Skin epidermis (tissue), 12 donors: ENCODE data around the gene CELSR1.
"Not testable (repeated sequence)": the region's sequence is repeated elsewhere in the genome, so short reads cannot be mapped to it uniquely, and the experiment has no call there.

Experiments used
- H3K27ac ChIP-seq, 21 experiments: fragments of 200-600 bp; sonication (generic) in 11 of 21; one replicate each; pipeline ENCODE4 v1.5.0; 2020; ENCODE audit warnings: mild to moderate bottlenecking in 3 of 21, inconsistent platforms in 2 of 21, moderate library complexity in 2 of 21
- H3K4me3 ChIP-seq, 7 experiments: fragments of 200-600 bp; sonication (generic) in 2 of 7; one replicate each; pipeline ENCODE4 v1.5.0; 2020; ENCODE audit warnings: inconsistent platforms in 2 of 7, mild to moderate bottlenecking in 2 of 7, moderate library complexity in 1 of 7

The CELSR1 gene

DNA sequence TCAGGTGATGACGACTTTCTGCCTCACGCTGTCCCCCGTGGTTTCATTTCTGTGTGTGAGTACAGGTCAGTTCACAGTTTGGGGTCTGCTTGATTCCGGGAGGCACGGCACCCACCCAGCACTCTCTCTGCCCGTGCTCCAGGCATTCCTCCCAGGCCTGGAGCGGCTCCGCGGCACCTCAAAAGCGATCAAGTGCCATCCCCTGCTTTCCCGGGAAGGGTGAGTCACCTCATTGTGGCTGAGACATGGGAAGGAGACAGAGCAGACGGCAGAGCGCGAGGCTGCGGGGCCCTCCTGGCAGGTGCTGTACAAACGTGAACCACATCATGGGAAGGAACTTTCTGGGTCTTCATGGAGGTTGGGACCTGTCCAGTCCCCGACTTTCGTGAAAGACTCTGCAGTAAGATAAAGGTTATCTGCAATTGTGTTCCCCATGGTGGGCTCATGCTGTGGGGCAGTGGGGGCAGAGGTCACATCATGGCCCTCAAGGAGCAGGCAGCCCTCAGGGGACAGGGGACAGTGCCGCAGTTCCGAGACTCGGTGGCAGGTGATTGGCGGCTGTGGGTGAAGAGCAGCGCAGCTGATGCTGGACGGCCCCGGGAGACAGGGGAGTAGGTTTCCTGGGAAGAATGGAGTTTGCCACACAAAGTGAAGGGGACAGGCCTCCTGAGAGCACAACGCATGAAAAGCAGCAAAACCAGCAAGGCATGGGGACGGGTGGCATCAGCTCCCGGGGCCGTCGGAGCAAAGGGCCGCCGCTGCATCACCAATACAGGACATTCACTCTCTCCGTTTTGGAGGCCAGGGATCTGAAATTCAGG, 65.3 kb downstream of the CELSR1 start:
- Histone ChIP-seq H3K4me3 (no peak overlapping the region), H3K27ac (no peak overlapping the region)

DNA sequence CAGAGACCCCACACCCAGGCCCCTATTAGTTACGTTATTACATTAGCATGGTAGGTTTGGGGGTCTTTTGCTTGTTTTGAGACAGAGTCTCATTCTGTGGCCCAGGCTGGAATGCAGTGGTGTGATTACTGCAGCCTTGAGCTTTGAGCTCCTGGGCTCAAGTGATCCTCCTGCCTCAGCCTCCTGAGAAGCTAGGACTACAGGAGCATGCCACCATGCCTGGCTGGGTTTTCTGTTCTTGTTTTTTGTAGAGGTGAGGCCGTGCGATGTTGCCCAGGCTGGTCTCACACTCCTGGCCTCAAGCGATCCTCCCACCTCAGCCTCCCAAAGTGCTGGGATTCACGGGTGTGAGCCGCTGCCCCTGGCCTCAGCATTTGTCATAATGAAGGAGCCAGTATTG, 66.1 kb downstream of the CELSR1 start:
- not testable (repeated sequence) for H3K27ac ChIP-seq

DNA sequence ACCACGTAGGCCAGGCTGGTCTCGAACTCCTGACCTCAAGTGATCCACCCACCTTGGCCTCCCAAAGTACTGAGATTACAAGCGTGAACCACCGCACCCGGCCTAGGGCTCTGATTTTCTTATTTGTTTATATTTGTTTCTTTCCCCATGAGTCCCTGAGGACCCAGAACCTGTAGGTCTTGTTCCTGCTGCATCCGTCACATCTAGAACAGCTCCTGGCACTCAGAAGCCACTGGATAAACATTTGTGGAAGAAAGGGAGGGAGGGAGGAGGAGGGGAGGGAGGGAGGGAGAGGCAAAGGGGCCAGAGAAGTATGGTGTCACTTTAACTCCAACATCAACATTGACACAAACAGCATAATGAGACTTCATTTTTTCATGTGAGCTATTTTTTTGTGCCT, 67.7 kb downstream of the CELSR1 start:
- Histone ChIP-seq H3K27ac (no peak overlapping the region), H3K4me3 (no peak overlapping the region)

More for the DNA sequence above, 66.1 kb downstream of the CELSR1 start:
- H3K4me3 ChIP-seq, result not testable (repeated sequence)

DNA sequence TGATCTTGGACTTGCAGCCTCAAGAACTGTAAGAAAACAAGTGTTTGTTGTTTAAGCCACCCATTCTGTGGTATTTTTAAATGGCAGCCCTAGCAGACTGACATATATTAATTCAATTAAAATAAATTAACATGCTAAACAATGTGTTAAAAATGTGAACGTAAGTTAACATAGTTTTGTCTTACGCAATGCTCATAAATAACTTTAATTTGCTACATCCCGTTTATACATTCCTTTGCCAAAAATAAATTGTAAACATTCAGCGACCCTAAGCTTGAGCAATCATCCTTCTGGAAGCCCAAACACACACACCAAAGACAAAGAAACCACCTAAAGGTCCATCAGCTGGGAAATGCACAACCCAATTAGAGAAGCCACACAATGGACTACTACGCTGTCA, 70.4 kb downstream of the CELSR1 start:
- no peak overlapping the region for H3K27ac ChIP-seq
- no peak overlapping the region for H3K4me3 ChIP-seq

DNA sequence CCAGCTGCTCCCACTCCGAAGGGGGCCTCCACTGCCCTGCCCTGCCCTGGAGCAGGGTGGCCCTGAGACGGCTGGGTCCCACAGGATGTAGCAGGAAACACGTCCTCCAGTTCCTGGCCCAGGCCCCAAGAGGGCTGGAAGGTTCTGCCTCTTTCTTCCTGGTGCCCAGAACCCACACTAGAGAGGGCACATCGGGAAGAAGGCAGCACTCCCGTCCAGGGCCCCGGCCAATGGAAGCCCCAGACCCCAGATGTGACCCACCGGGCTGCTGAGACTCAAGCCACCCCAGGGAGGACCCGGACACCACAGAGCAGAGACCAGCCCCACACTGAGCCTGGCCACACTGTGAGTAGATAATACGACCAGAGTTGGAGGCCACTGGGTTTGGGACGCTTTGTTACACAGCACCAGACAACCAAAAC, 71.2 kb downstream of the CELSR1 start:
- Histone ChIP-seq H3K27ac (no peak overlapping the region), H3K4me3 (no peak overlapping the region)

DNA sequence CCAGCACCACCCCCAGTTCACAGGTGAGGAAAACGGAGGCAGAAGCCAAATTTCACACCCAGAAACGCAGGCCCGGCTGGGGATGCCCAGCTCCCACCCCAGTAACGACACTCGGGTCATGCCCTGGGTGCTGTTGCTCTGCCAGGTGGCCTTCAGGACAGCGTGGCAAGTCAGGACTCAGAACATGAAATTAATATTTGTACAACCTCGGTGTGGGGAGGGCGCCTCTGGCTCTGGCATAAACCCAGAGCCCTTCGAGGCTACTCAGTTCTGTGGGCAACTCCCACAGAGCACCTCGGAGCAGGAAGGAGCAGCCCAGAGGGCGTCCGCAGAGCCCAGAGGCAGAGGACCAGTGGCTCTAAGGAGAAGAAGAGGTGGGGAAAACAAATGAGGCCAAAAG, 71.6 kb downstream of the CELSR1 start:
- no peak overlapping the region for H3K4me3 ChIP-seq
- no peak overlapping the region for H3K27ac ChIP-seq

DNA sequence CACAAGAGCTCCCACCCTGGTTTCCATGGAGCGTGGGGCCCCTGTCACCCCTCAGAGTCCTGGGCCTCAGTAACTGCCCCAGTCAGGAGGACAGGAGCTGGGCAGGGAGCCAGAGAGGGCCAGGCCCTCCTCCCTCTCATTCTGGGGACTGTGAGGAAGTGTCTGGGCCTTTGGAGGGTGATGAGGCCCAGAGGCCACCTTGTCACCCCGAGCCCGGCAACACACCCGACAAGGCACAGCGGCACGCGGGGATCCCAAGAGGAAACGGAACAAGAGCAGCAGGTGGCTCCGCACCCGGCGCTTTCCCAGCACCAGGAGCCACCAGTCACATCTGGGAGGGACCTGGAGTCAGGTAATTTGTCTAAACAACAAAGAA, 72.1 kb downstream of the CELSR1 start:
- H3K27ac ChIP-seq, result no peak overlapping the region
- no peak overlapping the region for H3K4me3 ChIP-seq

DNA sequence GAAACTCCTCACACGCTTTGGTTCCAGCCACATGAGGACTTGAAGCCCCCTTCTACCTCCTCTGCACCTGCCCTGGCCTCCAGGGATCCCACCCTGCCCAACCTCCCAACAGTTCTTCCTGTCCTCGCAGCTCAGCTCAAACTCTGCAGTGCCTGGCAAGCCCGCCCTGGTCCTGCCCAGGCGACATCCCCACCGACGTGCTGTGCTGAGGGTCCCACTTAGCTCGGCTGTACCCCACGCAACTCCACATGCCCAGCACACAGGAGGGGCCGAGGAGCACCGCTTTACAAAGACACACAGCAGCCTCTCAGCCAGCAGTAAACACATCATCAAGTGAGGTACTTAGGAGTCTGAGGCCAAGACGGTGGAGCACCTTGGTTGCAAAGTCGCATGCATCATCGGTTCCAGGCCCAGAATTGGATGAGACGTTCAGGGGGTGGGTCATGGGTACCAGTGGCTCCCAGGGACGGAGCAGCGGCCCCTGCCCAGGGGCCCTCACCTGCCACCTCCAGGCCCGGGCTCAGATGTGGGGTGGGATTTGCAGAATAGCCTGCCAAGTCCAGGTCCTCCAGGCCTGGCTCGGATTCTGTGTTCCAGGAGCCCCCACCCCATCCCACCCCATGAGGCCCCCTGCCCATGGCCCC, 72.6 kb downstream of the CELSR1 start:
- no peak overlapping the region for H3K27ac ChIP-seq
- H3K4me3 ChIP-seq, result no peak overlapping the region

DNA sequence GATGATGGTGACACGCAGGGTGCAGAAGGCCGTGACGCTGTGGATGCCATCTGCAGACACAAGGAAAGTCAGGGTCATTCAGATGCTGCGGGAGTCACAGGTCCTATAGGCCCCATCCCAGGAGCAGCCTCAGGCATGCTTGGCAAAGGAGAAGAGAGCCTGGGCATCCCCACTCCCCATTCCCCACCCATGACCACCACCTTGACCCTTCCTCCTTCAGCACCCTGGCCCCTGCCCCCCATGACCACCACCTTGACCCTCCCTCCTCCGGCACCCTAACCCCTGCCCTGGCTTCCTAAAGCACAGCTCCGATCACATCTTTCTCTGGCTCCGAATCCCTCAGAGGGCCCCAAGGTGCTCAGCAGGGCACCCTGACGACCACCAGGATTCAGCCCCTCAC, 73.1 kb downstream of the CELSR1 start:
- Histone ChIP-seq H3K4me3 (no peak overlapping the region), H3K27ac (no peak overlapping the region)

DNA sequence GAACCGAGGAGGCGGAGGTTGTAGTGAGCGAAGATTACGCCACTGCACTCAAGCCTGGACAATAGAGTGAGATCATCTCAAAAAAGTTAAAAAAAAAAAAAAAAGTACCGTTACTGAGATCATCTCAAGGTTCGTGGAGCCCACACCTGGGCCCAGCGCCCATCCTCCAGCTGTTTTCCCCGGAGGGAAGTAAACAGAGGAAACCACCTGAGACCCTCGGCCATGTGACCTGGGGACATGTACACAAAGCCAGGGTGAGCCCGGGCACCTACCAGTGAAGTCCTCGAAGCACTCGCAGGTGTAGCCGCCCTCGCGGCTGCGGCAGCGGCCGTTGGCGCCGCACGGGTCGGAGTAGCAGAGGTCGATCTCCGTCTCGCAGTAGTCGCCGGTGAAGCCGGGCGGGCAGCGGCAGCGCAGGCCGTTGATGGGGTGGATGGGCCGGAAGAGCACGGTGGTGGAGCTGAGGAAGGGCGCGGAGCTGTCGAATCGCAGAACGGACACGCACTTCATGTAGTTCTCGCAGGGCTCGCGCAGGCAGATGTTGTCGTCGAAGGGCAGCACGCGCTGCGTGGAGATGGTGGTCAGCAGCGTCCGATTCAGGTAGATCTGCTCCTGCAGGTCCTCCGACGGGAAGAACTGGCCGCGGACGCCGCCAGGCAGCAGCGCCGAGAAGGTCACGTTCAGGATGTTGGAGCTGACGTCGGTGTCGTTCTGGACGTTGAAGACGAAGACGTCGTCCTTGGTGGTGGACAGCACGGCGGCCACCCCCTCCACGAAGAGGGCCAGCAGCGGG, 73.8 kb downstream of the CELSR1 start:
- no peak overlapping the region for H3K4me3 ChIP-seq
- no peak overlapping the region for H3K27ac ChIP-seq

DNA sequence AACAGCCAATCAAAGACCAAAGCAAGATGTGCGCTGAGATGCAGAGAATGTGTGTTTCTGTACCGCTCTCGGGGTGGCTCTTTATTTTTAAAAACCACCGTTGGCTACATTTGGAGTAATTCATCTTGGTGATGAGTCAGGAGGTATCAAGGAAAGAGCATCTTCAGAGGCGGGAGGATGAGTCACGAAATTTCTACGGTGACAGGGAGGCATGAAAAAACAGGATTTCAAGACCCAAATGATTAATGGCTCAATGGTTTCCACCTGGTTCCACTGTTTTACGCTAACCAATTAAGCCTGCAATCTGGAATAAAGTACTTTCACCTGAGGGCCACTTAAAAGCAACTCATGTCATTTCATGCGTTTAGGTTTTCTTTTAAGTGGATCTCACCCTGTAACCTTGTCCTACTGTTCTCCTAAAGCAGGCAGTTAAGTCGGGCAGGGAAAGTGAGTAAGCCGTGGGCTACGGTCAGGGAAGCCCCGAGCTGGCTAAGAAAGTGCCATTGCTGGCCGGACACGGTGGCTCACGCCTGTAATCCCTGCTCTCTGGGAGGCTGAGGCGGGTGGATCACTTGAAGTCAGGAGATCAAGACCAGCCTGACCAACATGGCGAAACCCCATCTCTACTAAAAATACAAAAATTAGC, 74.6 kb downstream of the CELSR1 start:
- Histone ChIP-seq H3K27ac (peak overlapping the region in 1 of 21 experiments; percentile 38), H3K4me3 (no peak overlapping the region)

DNA sequence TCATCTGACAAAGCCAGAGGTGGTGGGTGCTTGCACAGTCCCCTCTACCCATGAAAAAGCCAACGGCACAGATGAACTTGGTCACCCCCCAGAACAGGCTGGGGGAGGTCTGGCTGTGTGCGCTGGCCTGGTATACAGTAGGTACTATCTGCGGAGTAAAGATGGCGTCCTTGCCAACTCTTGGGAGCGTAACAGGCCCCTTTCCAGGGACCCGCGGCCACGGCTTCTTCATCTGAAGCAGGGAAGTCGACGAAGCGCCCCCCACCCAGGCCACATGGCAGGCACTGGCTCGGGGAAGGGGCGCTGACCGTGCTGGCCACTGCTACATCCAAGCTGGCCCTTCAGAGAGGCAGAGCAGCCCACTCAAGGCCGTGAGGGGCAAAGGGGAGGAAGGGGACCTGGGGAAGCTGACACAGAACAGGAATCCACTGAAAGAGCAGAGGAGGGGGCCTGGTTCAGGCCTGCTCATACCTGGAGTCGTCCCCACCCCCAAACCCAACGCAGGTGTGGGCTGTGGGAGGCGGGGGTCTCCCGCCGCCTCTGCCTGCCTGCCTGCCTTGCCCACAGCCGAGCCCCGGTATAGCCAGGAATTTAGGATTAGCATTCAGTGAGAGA, 75.7 kb downstream of the CELSR1 start:
- H3K27ac ChIP-seq, result peak overlapping the region in 2 of 21 experiments; percentile 0 to 28
- H3K4me3 ChIP-seq, result no peak overlapping the region

DNA sequence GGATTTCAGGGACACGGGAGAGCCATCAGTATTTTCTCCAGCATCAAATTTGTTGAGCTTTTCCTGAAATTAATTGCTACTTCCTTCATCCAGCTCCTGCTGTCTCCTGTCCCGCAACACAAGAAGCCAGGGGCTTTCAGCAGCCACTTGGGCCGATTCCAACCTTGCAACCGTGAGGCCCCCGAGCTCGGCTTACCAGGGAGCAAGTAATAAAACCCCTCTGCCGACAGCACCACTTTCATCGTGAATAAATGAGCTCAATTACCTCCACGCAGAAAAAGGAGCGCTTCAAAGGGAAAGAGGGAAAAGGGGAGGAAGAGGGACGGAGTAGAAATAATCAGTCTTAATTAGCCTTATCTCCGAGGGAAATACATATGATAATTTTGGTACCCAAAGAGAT, 76.6 kb downstream of the CELSR1 start:
- H3K4me3 ChIP-seq, result no peak overlapping the region
- H3K27ac ChIP-seq, result no peak overlapping the region

DNA sequence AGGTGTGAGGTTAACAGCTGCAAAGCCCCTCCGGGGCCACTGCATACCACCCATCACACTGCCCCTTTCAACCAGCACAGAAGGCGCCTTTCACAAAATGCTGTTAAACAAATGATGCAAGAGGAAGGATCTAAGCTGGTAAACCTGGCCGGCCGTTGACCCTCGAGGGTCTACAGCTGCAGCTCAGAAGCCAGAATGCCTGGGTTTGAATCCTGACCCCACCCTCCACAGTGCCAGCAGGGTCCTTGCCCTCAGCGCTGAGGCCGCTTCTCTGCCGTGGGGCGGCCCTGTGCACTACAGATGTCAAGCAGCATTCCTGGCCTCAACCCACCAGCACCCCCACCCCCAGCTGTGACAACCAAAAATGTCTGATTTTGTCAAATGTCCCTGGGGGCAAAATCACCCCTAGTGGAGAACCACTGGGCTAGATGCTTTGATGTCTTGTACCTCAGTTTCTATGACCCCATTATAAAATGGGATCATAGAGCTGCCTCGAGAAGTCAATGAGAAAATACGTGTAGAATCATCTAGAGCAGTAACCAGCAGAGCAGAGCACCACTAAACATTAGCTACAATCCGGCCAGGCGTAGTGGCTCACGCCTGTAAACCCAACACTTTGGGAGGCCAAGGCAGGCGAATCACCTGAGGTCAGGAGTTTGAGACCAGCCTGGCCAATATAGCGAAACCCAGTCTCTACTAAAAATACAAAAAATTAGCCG, 77.9 kb downstream of the CELSR1 start:
- Histone ChIP-seq H3K4me3 (no peak overlapping the region), H3K27ac (no peak overlapping the region)

DNA sequence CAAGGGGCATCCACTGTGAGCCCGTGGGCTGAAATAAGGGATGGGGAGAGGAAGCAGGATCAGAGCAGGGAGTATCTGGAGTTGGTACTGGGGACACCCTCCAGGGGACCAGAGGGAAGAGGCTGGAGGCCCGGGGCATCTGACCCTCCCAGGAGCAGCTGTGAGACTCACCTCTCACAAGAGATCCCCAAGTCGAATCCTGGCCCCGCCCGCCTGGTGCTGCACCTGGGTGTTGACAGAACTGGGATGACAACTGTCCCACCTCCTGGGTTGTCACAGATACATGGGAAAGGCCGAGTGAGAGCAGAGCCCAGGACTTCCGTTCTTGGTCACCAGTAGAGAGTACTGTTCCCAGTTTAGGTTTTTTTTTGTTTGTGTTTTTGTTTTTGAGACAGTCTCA, 78.9 kb downstream of the CELSR1 start:
- Histone ChIP-seq H3K27ac (no peak overlapping the region), H3K4me3 (no peak overlapping the region)

DNA sequence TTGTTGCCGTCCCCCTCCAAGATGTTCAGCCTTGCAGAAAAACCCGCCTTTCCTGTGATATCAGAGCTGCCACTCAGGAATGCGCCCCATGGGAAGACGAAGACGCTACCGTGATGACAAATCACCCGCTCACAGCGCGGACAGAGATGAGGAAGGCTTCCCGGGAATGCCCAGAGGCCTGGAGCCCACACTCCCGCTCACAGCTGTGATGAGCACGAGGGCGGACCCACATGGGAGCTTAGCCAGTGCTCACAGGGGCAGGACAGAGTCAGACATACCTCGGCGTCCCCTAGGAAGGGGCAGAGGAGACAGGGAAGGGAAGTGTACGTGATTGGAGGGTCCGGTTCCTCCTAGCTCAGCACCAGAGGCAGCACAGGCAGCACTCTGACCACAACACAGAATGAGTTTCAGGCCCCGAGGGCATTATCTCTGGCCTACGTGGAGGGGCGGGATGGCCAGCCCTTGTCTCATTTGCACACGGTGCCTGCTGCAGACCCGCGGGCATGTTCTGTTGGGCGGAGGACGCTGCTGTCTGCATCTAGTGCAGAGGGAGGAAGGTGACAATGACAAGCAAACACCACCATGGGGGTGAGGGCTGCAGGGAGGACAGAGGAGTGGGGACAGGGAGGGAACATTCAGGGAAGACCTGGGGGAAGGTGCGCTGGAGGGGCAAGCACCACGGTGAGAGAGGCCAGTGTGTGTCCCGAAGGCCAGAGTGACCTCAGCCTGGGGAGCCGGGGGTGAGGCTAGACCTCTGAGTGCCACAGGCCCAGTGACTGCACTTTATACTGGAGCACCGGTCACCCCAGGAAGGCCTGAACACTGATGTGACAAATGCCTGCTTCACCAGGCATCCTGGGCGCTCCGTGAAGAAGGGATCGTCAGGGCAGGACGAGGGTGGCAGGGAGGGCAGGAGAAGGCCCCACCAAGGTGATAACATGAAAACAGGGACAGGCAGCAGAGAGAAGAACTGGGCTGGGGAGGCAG, 79.6 kb downstream of the CELSR1 start:
- Histone ChIP-seq H3K27ac (peak overlapping the region in 1 of 21 experiments; percentile 1), H3K4me3 (no peak overlapping the region)

DNA sequence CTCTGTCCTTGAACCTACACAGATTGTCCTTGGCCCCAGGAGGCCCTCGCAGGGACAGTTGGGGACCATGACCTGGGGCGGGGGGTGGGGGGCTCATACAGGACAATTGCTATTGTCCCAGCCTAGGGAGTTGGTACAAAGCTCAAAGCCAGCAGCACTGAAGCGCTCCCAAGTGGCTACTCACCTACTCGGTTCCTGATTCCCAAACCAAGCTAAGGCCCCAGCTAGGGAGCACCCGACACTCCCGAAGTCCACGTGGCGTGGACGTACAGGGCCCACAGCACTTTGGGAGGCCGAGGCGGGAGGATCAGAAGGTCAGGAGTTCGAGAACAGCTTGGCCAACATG, 80.6 kb downstream of the CELSR1 start:
- no peak overlapping the region for H3K4me3 ChIP-seq

DNA sequence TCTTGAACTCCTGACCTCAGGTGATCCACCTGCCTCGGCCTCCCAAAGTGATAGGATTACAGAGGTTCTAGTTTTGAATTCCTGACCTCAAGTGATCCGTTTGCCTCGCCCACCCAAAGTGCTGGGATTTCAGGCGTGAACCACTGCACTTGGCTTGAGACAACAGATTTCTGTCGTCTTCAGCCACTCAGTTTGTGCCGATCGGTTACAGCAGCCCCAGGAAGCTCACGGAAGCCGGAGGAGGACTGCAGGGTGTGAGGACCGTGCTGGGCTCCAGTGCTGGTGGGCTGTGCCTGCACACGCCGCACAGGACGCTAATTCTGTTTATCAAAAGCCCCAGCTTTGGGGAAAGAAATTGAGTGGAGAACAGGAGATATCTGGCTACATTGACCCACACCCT, 82.0 kb downstream of the CELSR1 start:
- no peak overlapping the region for H3K27ac ChIP-seq

More for the DNA sequence above, 80.6 kb downstream of the CELSR1 start:
- H3K27ac ChIP-seq, result peak overlapping the region in 1 of 21 experiments; percentile 12

More for the DNA sequence above, 82.0 kb downstream of the CELSR1 start:
- H3K4me3 ChIP-seq, result no peak overlapping the region
